ENCODE measurements around the gene RAB40C.

Gene RAB40C

DNA sequence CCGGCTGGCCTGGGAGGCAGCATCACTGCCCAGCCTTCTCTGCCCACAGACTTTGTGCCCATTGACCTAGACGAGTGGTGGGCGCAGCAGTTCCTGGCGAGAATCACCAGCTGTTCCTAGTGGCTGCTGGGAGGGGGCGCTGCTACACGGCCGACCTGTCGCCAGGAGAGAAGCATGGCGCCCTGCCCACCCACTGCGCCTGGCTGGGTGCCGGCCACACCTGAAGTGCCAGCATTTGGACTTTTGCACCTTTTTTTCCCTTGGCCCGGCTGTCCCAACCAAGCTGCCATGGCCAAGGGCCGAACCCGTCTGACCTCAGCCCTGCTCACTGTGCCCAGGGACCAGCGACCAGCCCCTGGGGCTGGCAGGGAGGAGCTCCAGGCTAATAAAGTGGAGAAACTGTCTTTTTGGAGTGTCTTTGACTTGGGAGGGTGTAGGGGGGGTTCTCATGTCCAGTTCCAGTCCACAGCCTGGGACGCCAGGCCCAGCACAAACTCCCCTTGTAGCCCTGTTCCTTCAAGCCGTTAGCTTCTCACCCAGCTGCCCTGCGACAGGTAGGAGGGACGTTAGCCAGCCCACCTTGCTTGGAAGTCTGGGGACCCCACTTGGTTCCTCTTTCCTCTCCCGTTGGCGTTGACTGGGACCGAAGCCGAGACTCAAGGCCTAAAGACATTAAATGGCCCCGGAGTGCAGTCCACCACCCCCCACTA is 58.4 kb downstream of the RAB40C start:
- H3K14ac ChIP-seq (ENCODE audit: low read length): peak overlapping the region; percentile 65
- WGBS (ENCODE audit: extremely low coverage, insufficient coverage, insufficient read length): no CpG with 5 or more reads among the region's 24 CpGs

GRCh38 chr16:648781-649589 is 59.1 kb downstream of the RAB40C start, which contains the start of gene WDR90:
TSS of gene WDR90 (plus strand) at chr16:649365. CDS start at chr16:649417, 52 bp downstream.
- H4K12ac ChIP-seq (ENCODE audit: low read depth, low read length): peak within 1 kb of the TSS; percentile 68
- peak within 1 kb of the TSS; percentile 72 for H3K9ac ChIP-seq (ENCODE audit: low read length)
- H3K4ac ChIP-seq (ENCODE audit: low read depth, low read length): peak within 1 kb of the TSS; percentile 31
- H3K79me2 ChIP-seq (ENCODE audit: control insufficient read depth, insufficient read depth, low read length, poor library complexity): peaks cover 6% of the 10 kb centered on the region
- no CpG with 5 or more reads among the region's 91 CpGs for WGBS (ENCODE audit: extremely low coverage, insufficient coverage, insufficient read length)
- peak within 1 kb of the TSS; percentile 37 for H2BK5ac ChIP-seq (ENCODE audit: low read depth, low read length, poor library complexity)
- no peak within 1 kb of the TSS for H2BK12ac ChIP-seq (ENCODE audit: low read length)
- H4K8ac ChIP-seq (ENCODE audit: low read depth, low read length): peak within 1 kb of the TSS; percentile 64
- peak; percentile 88 to 94 for DNase-seq
- peak within 1 kb of the TSS; percentile 54 for H2BK120ac ChIP-seq (ENCODE audit: insufficient read depth, low read length, poor library complexity)
- H3K27me3 ChIP-seq (ENCODE audit: insufficient read depth, low read length): no peaks in the 10 kb centered on the region
- no peak within 1 kb of the TSS for H3K23ac ChIP-seq (ENCODE audit: low read length)
- H3K79me1 ChIP-seq (ENCODE audit: low read length): peaks cover 11% of the 10 kb centered on the region
- H3K9me3 ChIP-seq (ENCODE audit: insufficient read depth, low read depth, low read length): no peaks in the 10 kb centered on the region
- peak within 1 kb of the TSS; percentile 4 for H3K27ac ChIP-seq (ENCODE audit: low read depth, low read length)
- H3K18ac ChIP-seq (ENCODE audit: low read length): peak within 1 kb of the TSS; percentile 57
- peaks cover 10 to 20% of the 10 kb centered on the region in 2 experiments for H3K36me3 ChIP-seq (ENCODE audit: control insufficient read depth in 1 of 2, insufficient read depth in 2 of 2, low read length in 2 of 2)
- peak within 1 kb of the TSS; percentile 37 for H2AFZ ChIP-seq (ENCODE audit: insufficient read depth, low read length, poor library complexity)
- peak within 1 kb of the TSS; percentile 65 for H3K14ac ChIP-seq (ENCODE audit: low read length)
- H2AK5ac ChIP-seq (ENCODE audit: low read length): peak within 1 kb of the TSS; percentile 27
- peak within 1 kb of the TSS; percentile 81 for H4K91ac ChIP-seq (ENCODE audit: low read depth, low read length)
- H3K4me2 ChIP-seq (ENCODE audit: low read length): peak within 1 kb of the TSS; percentile 95
- peaks cover 8 to 19% of the 10 kb centered on the region in 2 experiments for H3K4me1 ChIP-seq (ENCODE audit: control insufficient read depth in 1 of 2, insufficient read depth in 2 of 2, low read length in 2 of 2)
- H3K4me3 ChIP-seq (ENCODE audit: low read depth, low read length): peak within 1 kb of the TSS; percentile 67

More for the DNA sequence above, 58.4 kb downstream of the RAB40C start:
- Histone ChIP-seq H4K12ac (ENCODE audit: low read depth, low read length) (peak overlapping the region; percentile 68), H3K36me3 (ENCODE audit: control insufficient read depth in 1 of 2, insufficient read depth in 2 of 2, low read length in 2 of 2) (peaks cover 6 to 13% of the 10 kb centered on the region in 2 experiments), H3K9ac (ENCODE audit: low read length) (peak overlapping the region; percentile 72), H3K4me3 (ENCODE audit: low read depth, low read length) (peak overlapping the region; percentile 67), H2AK5ac (ENCODE audit: low read length) (peak overlapping the region; percentile 27), H3K4me1 (ENCODE audit: control insufficient read depth in 1 of 2, insufficient read depth in 2 of 2, low read length in 2 of 2) (peaks cover 8 to 19% of the 10 kb centered on the region in 2 experiments), H3K27me3 (ENCODE audit: insufficient read depth, low read length) (no peaks in the 10 kb centered on the region), H4K8ac (ENCODE audit: low read depth, low read length) (peak overlapping the region; percentile 62), H3K27ac (ENCODE audit: low read depth, low read length) (peak overlapping the region; percentile 4), H3K4me2 (ENCODE audit: low read length) (peak overlapping the region; percentile 95), H2BK5ac (ENCODE audit: low read depth, low read length, poor library complexity) (peak overlapping the region; percentile 37), H3K9me3 (ENCODE audit: insufficient read depth, low read depth, low read length) (peaks cover 1% of the 10 kb centered on the region), H3K4ac (ENCODE audit: low read depth, low read length) (peak overlapping the region; percentile 31), H3K18ac (ENCODE audit: low read length) (peak overlapping the region; percentile 57), H3K79me1 (ENCODE audit: low read length) (peaks cover 11% of the 10 kb centered on the region), H4K91ac (ENCODE audit: low read depth, low read length) (peak overlapping the region; percentile 81), H2AFZ (ENCODE audit: insufficient read depth, low read length, poor library complexity) (peak overlapping the region; percentile 7), H3K23ac (ENCODE audit: low read length) (no peak overlapping the region), H2BK12ac (ENCODE audit: low read length) (no peak overlapping the region), H2BK120ac (ENCODE audit: insufficient read depth, low read length, poor library complexity) (peak overlapping the region; percentile 8), H3K79me2 (ENCODE audit: control insufficient read depth, insufficient read depth, low read length, poor library complexity) (peaks cover 6% of the 10 kb centered on the region)
- DNase-seq: no peak

- Histone ChIP-seq H3K14ac (ENCODE audit: low read length) (peak overlapping the region; percentile 42), H3K9ac (ENCODE audit: low read length) (peak overlapping the region; percentile 69), H3K4me1 (ENCODE audit: control insufficient read depth in 1 of 2, insufficient read depth in 2 of 2, low read length in 2 of 2) (peaks cover 8 to 19% of the 10 kb centered on the region in 2 experiments), H3K23ac (ENCODE audit: low read length) (no peak overlapping the region), H2AFZ (ENCODE audit: insufficient read depth, low read length, poor library complexity) (peak overlapping the region; percentile 37), H3K4me2 (ENCODE audit: low read length) (peak overlapping the region; percentile 95), H3K79me2 (ENCODE audit: control insufficient read depth, insufficient read depth, low read length, poor library complexity) (peaks cover 6% of the 10 kb centered on the region), H3K4me3 (ENCODE audit: low read depth, low read length) (peak overlapping the region; percentile 67), H4K91ac (ENCODE audit: low read depth, low read length) (peak overlapping the region; percentile 69), H4K12ac (ENCODE audit: low read depth, low read length) (peak overlapping the region; percentile 36), H3K9me3 (ENCODE audit: insufficient read depth, low read depth, low read length) (no peaks in the 10 kb centered on the region), H2BK5ac (ENCODE audit: low read depth, low read length, poor library complexity) (peak overlapping the region; percentile 14), H3K36me3 (ENCODE audit: control insufficient read depth in 1 of 2, insufficient read depth in 2 of 2, low read length in 2 of 2) (peaks cover 10 to 22% of the 10 kb centered on the region in 2 experiments), H3K27me3 (ENCODE audit: insufficient read depth, low read length) (no peaks in the 10 kb centered on the region), H4K8ac (ENCODE audit: low read depth, low read length) (peak overlapping the region; percentile 64), H3K79me1 (ENCODE audit: low read length) (peaks cover 11% of the 10 kb centered on the region), H3K4ac (ENCODE audit: low read depth, low read length) (no peak overlapping the region), H2AK5ac (ENCODE audit: low read length) (no peak overlapping the region), H3K27ac (ENCODE audit: low read depth, low read length) (no peak overlapping the region), H3K18ac (ENCODE audit: low read length) (peak overlapping the region; percentile 26), H2BK12ac (ENCODE audit: low read length) (no peak overlapping the region), H2BK120ac (ENCODE audit: insufficient read depth, low read length, poor library complexity) (no peak overlapping the region)
- no CpG with 5 or more reads among the region's 44 CpGs for WGBS (ENCODE audit: extremely low coverage, insufficient coverage, insufficient read length)
- DNase-seq: no peak
These were observed 59.8 kb downstream of the RAB40C start for GRCh38 chr16:649631-650030.

GRCh38 chr16:651844-652243 is 62.0 kb downstream of the RAB40C start:
- H3K4me1 ChIP-seq (ENCODE audit: control insufficient read depth in 1 of 2, insufficient read depth in 2 of 2, low read length in 2 of 2): peaks cover 8 to 9% of the 10 kb centered on the region in 2 experiments
- no peak overlapping the region for H3K14ac ChIP-seq (ENCODE audit: low read length)
- no CpG with 5 or more reads among the region's 22 CpGs for WGBS (ENCODE audit: extremely low coverage, insufficient coverage, insufficient read length)
- no peak overlapping the region for H2BK12ac ChIP-seq (ENCODE audit: low read length)
- no peak overlapping the region for H2BK120ac ChIP-seq (ENCODE audit: insufficient read depth, low read length, poor library complexity)
- no peak overlapping the region for H2BK5ac ChIP-seq (ENCODE audit: low read depth, low read length, poor library complexity)
- H3K27ac ChIP-seq (ENCODE audit: low read depth, low read length): no peak overlapping the region
- H3K27me3 ChIP-seq (ENCODE audit: insufficient read depth, low read length): no peaks in the 10 kb centered on the region
- no peak overlapping the region for H4K8ac ChIP-seq (ENCODE audit: low read depth, low read length)
- H3K4me3 ChIP-seq (ENCODE audit: low read depth, low read length): no peak overlapping the region
- H3K4ac ChIP-seq (ENCODE audit: low read depth, low read length): no peak overlapping the region
- peaks cover 11% of the 10 kb centered on the region for H3K79me1 ChIP-seq (ENCODE audit: low read length)
- no peak overlapping the region for H3K18ac ChIP-seq (ENCODE audit: low read length)
- peaks cover 27 to 35% of the 10 kb centered on the region in 2 experiments for H3K36me3 ChIP-seq (ENCODE audit: control insufficient read depth in 1 of 2, insufficient read depth in 2 of 2, low read length in 2 of 2)
- no peak overlapping the region for H4K91ac ChIP-seq (ENCODE audit: low read depth, low read length)
- peaks cover 6% of the 10 kb centered on the region for H3K79me2 ChIP-seq (ENCODE audit: control insufficient read depth, insufficient read depth, low read length, poor library complexity)
- H2AFZ ChIP-seq (ENCODE audit: insufficient read depth, low read length, poor library complexity): no peak overlapping the region
- no peaks in the 10 kb centered on the region for H3K9me3 ChIP-seq (ENCODE audit: insufficient read depth, low read depth, low read length)
- no peak overlapping the region for H2AK5ac ChIP-seq (ENCODE audit: low read length)
- no peak for DNase-seq
- H4K12ac ChIP-seq (ENCODE audit: low read depth, low read length): no peak overlapping the region
- H3K23ac ChIP-seq (ENCODE audit: low read length): no peak overlapping the region
- H3K9ac ChIP-seq (ENCODE audit: low read length): no peak overlapping the region
- no peak overlapping the region for H3K4me2 ChIP-seq (ENCODE audit: low read length)
